WTC11 (cell line): ENCODE results near the gene DOCK8. TPM values are rescaled to one million over a fixed set of nuclear protein-coding genes. Genes with fewer than 3 reads are reported as not detected.

Source experiments
- ATAC-seq: fragments of 200-7000 bp; cut with Tn5 transposase; 2 replicates; pipeline ENCODE4 v1.10.0; 2021; ENCODE audit warnings: mild to moderate bottlenecking, moderate library complexity
- CTCF ChIA-PET: fragments of 300-600 bp; sonication (Branson Sonifier 250); formaldehyde crosslinking; loops from one replicate; lab custom pipeline; 2021; ENCODE audit warnings: antibody characterized with exemption; lab: Charles Lee
- POLR2A ChIA-PET: fragments of 350-600 bp; sonication (Branson Sonifier 250); formaldehyde crosslinking; loops from one replicate; lab custom pipeline; 2021; ENCODE audit warnings: antibody characterized with exemption; lab: Charles Lee
- DNase-seq: peaks from one replicate; pipeline ENCODE4 v3.0.0; 2021; ENCODE audit warnings: low spot score
- H3K27ac Mint-ChIP-seq: 2 replicates; pipeline ENCODE4 v1.8.0; 2021; ENCODE audit warnings: mixed read lengths
- H3K27me3 Mint-ChIP-seq: 2 replicates; pipeline ENCODE4 v1.8.0; 2021; ENCODE audit warnings: low read depth, mild to moderate bottlenecking, moderate library complexity, mixed read lengths
- H3K36me3 Mint-ChIP-seq: 2 replicates; pipeline ENCODE4 v1.8.0; 2021; ENCODE audit warnings: mixed read lengths
- H3K4me1 Mint-ChIP-seq: 2 replicates; pipeline ENCODE4 v1.8.0; 2022; ENCODE audit warnings: mixed read lengths
- H3K4me3 Mint-ChIP-seq: 2 replicates; pipeline ENCODE4 v1.8.0; 2021; ENCODE audit warnings: mild to moderate bottlenecking, moderate library complexity, mixed read lengths
- H3K9me3 Mint-ChIP-seq: 2 replicates; pipeline ENCODE4 v1.8.0; 2021; ENCODE audit warnings: mixed read lengths
- AFF4 ChIP-seq: sonication (generic); formaldehyde crosslinking; IDR thresholded peaks from 2 replicates; pipeline ENCODE4 v1.8.1; 2023; ENCODE audit warnings: mild to moderate bottlenecking, missing genetic modification reagents, borderline replicate concordance
- CREB1 ChIP-seq: sonication (generic); formaldehyde crosslinking; IDR thresholded peaks from 2 replicates; pipeline ENCODE4 v1.8.0; 2023; ENCODE audit warnings: mild to moderate bottlenecking, missing genetic modification reagents
- CREM ChIP-seq: sonication (generic); formaldehyde crosslinking; IDR thresholded peaks from 2 replicates; pipeline ENCODE4 v1.8.1; 2022; ENCODE audit warnings: mild to moderate bottlenecking, missing genetic modification reagents, moderate library complexity
- E2F5 ChIP-seq: sonication (generic); formaldehyde crosslinking; IDR thresholded peaks from 2 replicates; pipeline ENCODE4 v1.8.1; 2022; ENCODE audit warnings: mild to moderate bottlenecking, moderate library complexity, missing genetic modification reagents
- ELF4 ChIP-seq: sonication (generic); formaldehyde crosslinking; IDR thresholded peaks from 2 replicates; pipeline ENCODE4 v1.8.1; 2022; ENCODE audit warnings: low read depth, mild to moderate bottlenecking, moderate library complexity, missing genetic modification reagents
- EMX1 ChIP-seq: fragments of 250-450 bp; sonication (Bioruptor Pico); IDR thresholded peaks from 2 replicates; pipeline ENCODE4 v1.8.0; 2021; ENCODE audit warnings: mild to moderate bottlenecking
- FOXK1 ChIP-seq: sonication (generic); formaldehyde crosslinking; IDR thresholded peaks from 2 replicates; pipeline ENCODE4 v1.8.0; 2022; ENCODE audit warnings: mild to moderate bottlenecking, moderate library complexity, missing genetic modification reagents
- MLX ChIP-seq: sonication (generic); formaldehyde crosslinking; IDR thresholded peaks from 2 replicates; pipeline ENCODE4 v1.8.1; 2023; ENCODE audit warnings: mild to moderate bottlenecking, missing genetic modification reagents, moderate library complexity
- MXD4 ChIP-seq: fragments of 250-450 bp; sonication (Bioruptor Pico); IDR thresholded peaks from 2 replicates; pipeline ENCODE4 v1.8.0; 2021; ENCODE audit warnings: mild to moderate bottlenecking, moderate library complexity, borderline replicate concordance
- NR1H2 ChIP-seq: sonication (generic); formaldehyde crosslinking; IDR thresholded peaks from 2 replicates; pipeline ENCODE4 v1.9.0; 2021; ENCODE audit warnings: mild to moderate bottlenecking, moderate library complexity, missing genetic modification reagents
- NR3C1 ChIP-seq: sonication (generic); formaldehyde crosslinking; conservative IDR thresholded peaks from 2 replicates; pipeline ENCODE4 v1.8.1; 2023; ENCODE audit warnings: low read depth, mild to moderate bottlenecking, missing genetic modification reagents
- RELA ChIP-seq: sonication (generic); formaldehyde crosslinking; IDR thresholded peaks from 2 replicates; pipeline ENCODE4 v1.8.1; 2022; ENCODE audit warnings: missing genetic modification reagents, mild to moderate bottlenecking, borderline replicate concordance
- TEAD1 ChIP-seq: sonication (generic); formaldehyde crosslinking; IDR thresholded peaks from 2 replicates; pipeline ENCODE4 v1.8.0; 2022; ENCODE audit warnings: mild to moderate bottlenecking, missing genetic modification reagents
- TEAD4 ChIP-seq: sonication (generic); formaldehyde crosslinking; IDR thresholded peaks from 2 replicates; pipeline ENCODE4 v1.8.0; 2022; ENCODE audit warnings: mild to moderate bottlenecking, missing genetic modification reagents
- ZNF138 ChIP-seq: sonication (generic); formaldehyde crosslinking; conservative IDR thresholded peaks from 2 replicates; pipeline ENCODE4 v1.8.1; 2022; ENCODE audit warnings: mild to moderate bottlenecking, moderate library complexity, missing genetic modification reagents
- ZNF281 ChIP-seq: sonication (generic); formaldehyde crosslinking; IDR thresholded peaks from 2 replicates; pipeline ENCODE4 v1.8.0; 2023; ENCODE audit warnings: mild to moderate bottlenecking, missing genetic modification reagents
- ZNF396 ChIP-seq: fragments of 250-450 bp; sonication (Bioruptor Pico); IDR thresholded peaks from 2 replicates; pipeline ENCODE4 v1.8.0; 2021; ENCODE audit warnings: mild to moderate bottlenecking, moderate library complexity, borderline replicate concordance
- ZNF425 ChIP-seq: fragments of 250-450 bp; sonication (Bioruptor Pico); conservative IDR thresholded peaks from 2 replicates; pipeline ENCODE4 v1.9.0; 2021; ENCODE audit warnings: mild to moderate bottlenecking
- total RNA-seq: library from RNA; stranded (reverse); gene quantifications from 3 replicates; pipeline ENCODE4 v1.2.3, GENCODE V29; 2021

The DOCK8 gene
- total RNA-seq, 1 experiment from 2014 or later: 3.2 TPM

- H3K27me3 Mint-ChIP-seq: no peaks in the 10 kb centered on the region; the same call in 1 of the 2 replicates
- TF ChIP-seq ZNF425 (no peak), E2F5 (no peak), EMX1 (CRISPR knock-in tag) (no peak), ZNF281 (CRISPR knock-in tag) (no peak), FOXK1 (CRISPR knock-in tag) (no peak), RELA (CRISPR knock-in tag) (no peak), ZNF396 (CRISPR knock-in tag) (no peak), CREM (CRISPR knock-in tag) (no peak), ZNF138 (CRISPR knock-in tag) (no peak), AFF4 (CRISPR knock-in tag) (no peak), TEAD1 (CRISPR knock-in tag) (no peak), TEAD4 (no peak), NR1H2 (CRISPR knock-in tag) (no peak), MLX (CRISPR knock-in tag) (no peak), ELF4 (CRISPR knock-in tag) (no peak), CREB1 (no peak), NR3C1 (no peak), MXD4 (CRISPR knock-in tag) (no peak)
- CTCF ChIA-PET: no interaction called here
Observed at GRCh38 chr9:487429-487828, 272.8 kb downstream of the DOCK8 start.

More at GRCh38 chr9:487429-487828, 272.8 kb downstream of the DOCK8 start:
- no peak for DNase-seq
- Mint-ChIP-seq H3K9me3 (peaks cover 15% of the 10 kb centered on the region), H3K4me1 (no peaks in the 10 kb centered on the region), H3K27ac (no peak overlapping the region), H3K4me3 (no peak overlapping the region), H3K36me3 (peaks cover 8% of the 10 kb centered on the region)
- POLR2A ChIA-PET: no interaction called here
- ATAC-seq: no peak
